ENCODE results near the gene SLC8A2.
A peak's percentile ranks its signal among the peaks of the same experiment; 100 is the strongest.

SLC8A2 gene

GRCh38 chr19:47422417-47423163, 49.1 kb downstream of the SLC8A2 start:
- no peak overlapping the region for H3K27ac ChIP-seq (ENCODE audit: low read length)
- H3K9me3 ChIP-seq (ENCODE audit: control insufficient read depth in 1 of 2, low read length in 2 of 2) = no peaks in the 10 kb centered on the region
- peaks cover 0 to 40% of the 10 kb centered on the region in 2 donors for H3K4me1 ChIP-seq (ENCODE audit: control insufficient read depth in 1 of 2, insufficient read depth in 2 of 2, low read length in 2 of 2)
- H3K36me3 ChIP-seq (ENCODE audit: control insufficient read depth in 1 of 2, insufficient read depth in 2 of 2, low read length in 2 of 2) = no peaks in the 10 kb centered on the region
- H3K4me3 ChIP-seq (ENCODE audit: low read depth in 1 of 2, low read length in 2 of 2) = no peak overlapping the region
- H3K27me3 ChIP-seq (ENCODE audit: low read depth, low read length) = peaks cover 32% of the 10 kb centered on the region

GRCh38 chr19:47421844-47422395, 49.8 kb downstream of the SLC8A2 start:
- Histone ChIP-seq H3K27me3 (ENCODE audit: low read depth, low read length) (peaks cover 38% of the 10 kb centered on the region), H3K36me3 (ENCODE audit: control insufficient read depth in 1 of 2, insufficient read depth in 2 of 2, low read length in 2 of 2) (no peaks in the 10 kb centered on the region), H3K4me3 (ENCODE audit: low read depth in 1 of 2, low read length in 2 of 2) (no peak overlapping the region), H3K27ac (ENCODE audit: low read length) (no peak overlapping the region), H3K4me1 (ENCODE audit: control insufficient read depth in 1 of 2, insufficient read depth in 2 of 2, low read length in 2 of 2) (peaks cover 0 to 41% of the 10 kb centered on the region in 2 donors), H3K9me3 (ENCODE audit: control insufficient read depth in 1 of 2, low read length in 2 of 2) (no peaks in the 10 kb centered on the region)

- no peaks in the 10 kb centered on the region for H3K36me3 ChIP-seq (ENCODE audit: control insufficient read depth in 1 of 2, insufficient read depth in 2 of 2, low read length in 2 of 2)
- H3K9me3 ChIP-seq (ENCODE audit: control insufficient read depth in 1 of 2, low read length in 2 of 2) = no peaks in the 10 kb centered on the region
- H3K27me3 ChIP-seq (ENCODE audit: low read depth, low read length) = peaks cover 39% of the 10 kb centered on the region
- peaks cover 0 to 41% of the 10 kb centered on the region in 2 donors for H3K4me1 ChIP-seq (ENCODE audit: control insufficient read depth in 1 of 2, insufficient read depth in 2 of 2, low read length in 2 of 2)
- no peak overlapping the region for H3K4me3 ChIP-seq (ENCODE audit: low read depth in 1 of 2, low read length in 2 of 2)
- H3K27ac ChIP-seq (ENCODE audit: low read length) = no peak overlapping the region
These were observed 50.4 kb downstream of the SLC8A2 start for GRCh38 chr19:47421244-47421786.

- H3K36me3 ChIP-seq (ENCODE audit: control insufficient read depth in 1 of 2, insufficient read depth in 2 of 2, low read length in 2 of 2) = no peaks in the 10 kb centered on the region
These were observed 51.9 kb downstream of the SLC8A2 start for GRCh38 chr19:47419789-47420188.

GRCh38 chr19:47419030-47419783, 52.5 kb downstream of the SLC8A2 start, which contains the start of gene MEIS3:
Gene MEIS3 (minus strand): TSS chr19:47419527. CDS start chr19:47419081, 446 bp downstream.
- peaks cover 0 to 2% of the 10 kb centered on the region in 2 donors for H3K36me3 ChIP-seq (ENCODE audit: control insufficient read depth in 1 of 2, insufficient read depth in 2 of 2, low read length in 2 of 2)
- peaks cover 42% of the 10 kb centered on the region for H3K27me3 ChIP-seq (ENCODE audit: low read depth, low read length)
- H3K4me1 ChIP-seq (ENCODE audit: control insufficient read depth in 1 of 2, insufficient read depth in 2 of 2, low read length in 2 of 2) = peaks cover 0 to 41% of the 10 kb centered on the region in 2 donors
- H3K4me3 ChIP-seq (ENCODE audit: low read depth in 1 of 2, low read length in 2 of 2) = peak within 1 kb of the TSS; percentile 37 to 60
- H3K27ac ChIP-seq (ENCODE audit: low read length) = no peak within 1 kb of the TSS
- no peaks in the 10 kb centered on the region for H3K9me3 ChIP-seq (ENCODE audit: control insufficient read depth in 1 of 2, low read length in 2 of 2)

More at GRCh38 chr19:47419789-47420188, 51.9 kb downstream of the SLC8A2 start:
- Histone ChIP-seq H3K27me3 (ENCODE audit: low read depth, low read length) (peaks cover 42% of the 10 kb centered on the region), H3K27ac (ENCODE audit: low read length) (no peak overlapping the region), H3K4me1 (ENCODE audit: control insufficient read depth in 1 of 2, insufficient read depth in 2 of 2, low read length in 2 of 2) (peaks cover 0 to 41% of the 10 kb centered on the region in 2 donors), H3K9me3 (ENCODE audit: control insufficient read depth in 1 of 2, low read length in 2 of 2) (no peaks in the 10 kb centered on the region), H3K4me3 (ENCODE audit: low read depth in 1 of 2, low read length in 2 of 2) (no peak overlapping the region)

- no peak overlapping the region for H3K27ac ChIP-seq (ENCODE audit: low read length)
- H3K4me3 ChIP-seq (ENCODE audit: low read depth in 1 of 2, low read length in 2 of 2) = peak overlapping the region; percentile 37 to 60
- peaks cover 41% of the 10 kb centered on the region for H3K27me3 ChIP-seq (ENCODE audit: low read depth, low read length)
- peaks cover 0 to 41% of the 10 kb centered on the region in 2 donors for H3K4me1 ChIP-seq (ENCODE audit: control insufficient read depth in 1 of 2, insufficient read depth in 2 of 2, low read length in 2 of 2)
- H3K9me3 ChIP-seq (ENCODE audit: control insufficient read depth in 1 of 2, low read length in 2 of 2) = no peaks in the 10 kb centered on the region
- H3K36me3 ChIP-seq (ENCODE audit: control insufficient read depth in 1 of 2, insufficient read depth in 2 of 2, low read length in 2 of 2) = peaks cover 0 to 4% of the 10 kb centered on the region in 2 donors
These were observed 53.0 kb downstream of the SLC8A2 start for GRCh38 chr19:47418692-47419029.

- Histone ChIP-seq H3K27me3 (ENCODE audit: low read depth, low read length) (peaks cover 35% of the 10 kb centered on the region), H3K4me3 (ENCODE audit: low read depth in 1 of 2, low read length in 2 of 2) (peak overlapping the region; percentile 37 to 60), H3K9me3 (ENCODE audit: control insufficient read depth in 1 of 2, low read length in 2 of 2) (no peaks in the 10 kb centered on the region), H3K36me3 (ENCODE audit: control insufficient read depth in 1 of 2, insufficient read depth in 2 of 2, low read length in 2 of 2) (peaks cover 0 to 4% of the 10 kb centered on the region in 2 donors), H3K4me1 (ENCODE audit: control insufficient read depth in 1 of 2, insufficient read depth in 2 of 2, low read length in 2 of 2) (peaks cover 0 to 41% of the 10 kb centered on the region in 2 donors), H3K27ac (ENCODE audit: low read length) (no peak overlapping the region)
These were observed 53.7 kb downstream of the SLC8A2 start for GRCh38 chr19:47417746-47418691.

GRCh38 chr19:47417107-47417745, 54.5 kb downstream of the SLC8A2 start:
- Histone ChIP-seq H3K4me1 (ENCODE audit: control insufficient read depth in 1 of 2, insufficient read depth in 2 of 2, low read length in 2 of 2) (peaks cover 0 to 41% of the 10 kb centered on the region in 2 donors), H3K9me3 (ENCODE audit: control insufficient read depth in 1 of 2, low read length in 2 of 2) (no peaks in the 10 kb centered on the region), H3K4me3 (ENCODE audit: low read depth in 1 of 2, low read length in 2 of 2) (peak overlapping the region in 1 of 2 donors; percentile 60), H3K27ac (ENCODE audit: low read length) (no peak overlapping the region), H3K36me3 (ENCODE audit: control insufficient read depth in 1 of 2, insufficient read depth in 2 of 2, low read length in 2 of 2) (peaks cover 0 to 4% of the 10 kb centered on the region in 2 donors), H3K27me3 (ENCODE audit: low read depth, low read length) (peaks cover 27% of the 10 kb centered on the region)

- peaks cover 21% of the 10 kb centered on the region for H3K27me3 ChIP-seq (ENCODE audit: low read depth, low read length)
These were observed 55.1 kb downstream of the SLC8A2 start for GRCh38 chr19:47416643-47416985.

GRCh38 chr19:47415953-47416642, 55.6 kb downstream of the SLC8A2 start:
- Histone ChIP-seq H3K4me3 (ENCODE audit: low read depth in 1 of 2, low read length in 2 of 2) (no peak overlapping the region), H3K36me3 (ENCODE audit: control insufficient read depth in 1 of 2, insufficient read depth in 2 of 2, low read length in 2 of 2) (peaks cover 0 to 4% of the 10 kb centered on the region in 2 donors), H3K27ac (ENCODE audit: low read length) (no peak overlapping the region), H3K4me1 (ENCODE audit: control insufficient read depth in 1 of 2, insufficient read depth in 2 of 2, low read length in 2 of 2) (peaks cover 0 to 33% of the 10 kb centered on the region in 2 donors), H3K9me3 (ENCODE audit: control insufficient read depth in 1 of 2, low read length in 2 of 2) (no peaks in the 10 kb centered on the region), H3K27me3 (ENCODE audit: low read depth, low read length) (peaks cover 16% of the 10 kb centered on the region)

More at GRCh38 chr19:47416643-47416985, 55.1 kb downstream of the SLC8A2 start:
- H3K4me3 ChIP-seq (ENCODE audit: low read depth in 1 of 2, low read length in 2 of 2) = no peak overlapping the region
- H3K36me3 ChIP-seq (ENCODE audit: control insufficient read depth in 1 of 2, insufficient read depth in 2 of 2, low read length in 2 of 2) = peaks cover 0 to 4% of the 10 kb centered on the region in 2 donors
- no peaks in the 10 kb centered on the region for H3K9me3 ChIP-seq (ENCODE audit: control insufficient read depth in 1 of 2, low read length in 2 of 2)
- H3K4me1 ChIP-seq (ENCODE audit: control insufficient read depth in 1 of 2, insufficient read depth in 2 of 2, low read length in 2 of 2) = peaks cover 0 to 37% of the 10 kb centered on the region in 2 donors
- no peak overlapping the region for H3K27ac ChIP-seq (ENCODE audit: low read length)

All from muscle layer of duodenum (tissue), 2 donors.